ENCODE data around the gene VIPAS39. TPM values are rescaled to one million over a fixed set of nuclear protein-coding genes. Genes with fewer than 3 reads are reported as not detected.
"Not testable (repeated sequence)": the region's sequence is repeated elsewhere in the genome, so short reads cannot be mapped to it uniquely, and the experiment has no call there.

VIPAS39 gene
- total and polyA plus RNA-seq, 5 donors, result 8.5 to 14.7 (median 11.6) TPM

GRCh38 chr14:77426396-77426795 is 31.0 kb downstream of the VIPAS39 start:
- DNase-seq (no peak), ATAC-seq (no peak)
- no peak overlapping the region for H3K27ac ChIP-seq (ENCODE audit: low read length)
- no peaks in the 10 kb centered on the region for H3K4me1 ChIP-seq (ENCODE audit: control insufficient read depth, insufficient read depth, low read length)
- no peaks in the 10 kb centered on the region for H3K27me3 ChIP-seq (ENCODE audit: control insufficient read depth, insufficient read depth)
- no peak overlapping the region for H3K4me3 ChIP-seq (ENCODE audit: low read length)
- 96% methylated on average over 3 of the region's 3 CpGs for WGBS
- H3K9me3 ChIP-seq (ENCODE audit: control insufficient read depth, low read length), result no peaks in the 10 kb centered on the region
- intact Hi-C loops (cut with DNase I), result no loop called here

DNA sequence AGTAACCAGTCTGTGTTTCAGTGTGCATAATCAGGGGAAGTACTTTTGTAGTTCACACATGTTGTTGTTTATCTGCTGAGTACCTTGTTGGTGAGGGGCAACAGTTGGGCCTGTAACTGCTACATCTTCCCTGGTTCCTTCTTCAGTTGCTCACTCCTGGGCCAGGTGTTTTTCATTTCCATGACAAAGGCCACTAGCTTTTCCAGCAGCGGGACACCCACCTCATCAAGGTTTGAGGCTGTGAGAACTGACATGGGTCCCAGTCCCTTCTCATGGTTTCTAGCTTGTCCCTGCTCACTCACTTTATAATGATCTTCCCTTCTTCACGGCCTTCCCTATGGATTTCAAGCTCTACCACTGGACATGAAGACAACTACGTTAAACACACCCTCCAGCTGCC is 32.5 kb downstream of the VIPAS39 start:
- no peaks in the 10 kb centered on the region for H3K9me3 ChIP-seq (ENCODE audit: control insufficient read depth, low read length)

DNA sequence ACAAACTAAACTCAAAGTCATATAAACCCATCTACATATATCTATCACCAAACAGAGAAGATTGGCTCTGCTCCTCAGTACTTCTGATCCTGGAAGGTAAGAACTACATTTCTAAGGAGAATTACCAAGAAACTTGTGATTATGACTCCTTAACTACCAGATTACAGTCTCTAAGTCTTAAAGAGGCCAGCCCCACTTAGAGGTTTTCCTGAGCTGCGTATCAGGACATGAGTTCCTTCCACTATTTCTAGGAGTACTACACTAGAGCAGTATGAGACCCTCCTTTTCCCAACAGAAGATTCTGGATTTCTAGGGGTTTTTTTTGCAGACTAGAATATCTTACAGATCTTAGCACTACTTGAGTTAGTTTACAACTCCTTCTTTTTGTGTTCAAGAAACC is 34.0 kb downstream of the VIPAS39 start, which contains the start of gene NOXRED1:
Gene NOXRED1, minus strand, starts transcription at position 101 of the 400 bp plus-strand sequence. CDS start 634 bp downstream, outside the sequence.
- ATAC-seq, result no peak
- H3K4me1 ChIP-seq (ENCODE audit: control insufficient read depth, insufficient read depth, low read length), result no peaks in the 10 kb centered on the region
- H3K27ac ChIP-seq (ENCODE audit: low read length), result no peak within 1 kb of the TSS
- H3K27me3 ChIP-seq (ENCODE audit: control insufficient read depth, insufficient read depth), result no peaks in the 10 kb centered on the region
- 97% methylated on average over 1 of the region's 1 CpG for WGBS
- H3K4me3 ChIP-seq (ENCODE audit: low read length), result no peak within 1 kb of the TSS
- no peak for DNase-seq
- no peaks in the 10 kb centered on the region for H3K9me3 ChIP-seq (ENCODE audit: control insufficient read depth, low read length)
- intact Hi-C loops (cut with DNase I), result no loop called here

More for the DNA sequence above, 32.5 kb downstream of the VIPAS39 start:
- Histone ChIP-seq H3K4me1 (ENCODE audit: control insufficient read depth, insufficient read depth, low read length) (no peaks in the 10 kb centered on the region), H3K4me3 (ENCODE audit: low read length) (no peak overlapping the region), H3K27ac (ENCODE audit: low read length) (no peak overlapping the region), H3K27me3 (ENCODE audit: control insufficient read depth, insufficient read depth) (no peaks in the 10 kb centered on the region)
- DNase-seq (no peak), ATAC-seq (no peak)
- intact Hi-C loops (cut with DNase I), result no loop called here
- 90% methylated on average over 3 of the region's 3 CpGs for WGBS

GRCh38 chr14:77421201-77421600 is 36.2 kb downstream of the VIPAS39 start:
- Histone ChIP-seq H3K9me3 (ENCODE audit: control insufficient read depth, low read length) (no peaks in the 10 kb centered on the region), H3K27me3 (ENCODE audit: control insufficient read depth, insufficient read depth) (no peaks in the 10 kb centered on the region), H3K27ac (ENCODE audit: low read length) (no peak overlapping the region), H3K4me1 (ENCODE audit: control insufficient read depth, insufficient read depth, low read length) (no peaks in the 10 kb centered on the region), H3K4me3 (ENCODE audit: low read length) (no peak overlapping the region)
- DNase-seq (no peak), ATAC-seq (no peak)
- 92% methylated on average over 2 of the region's 2 CpGs for WGBS
- intact Hi-C loops (cut with DNase I), result no loop called here

GRCh38 chr14:77416836-77417235 is 40.6 kb downstream of the VIPAS39 start:
- intact Hi-C loops (cut with DNase I), result no loop called here
- Histone ChIP-seq H3K9me3 (ENCODE audit: control insufficient read depth, low read length) (no peaks in the 10 kb centered on the region), H3K4me1 (ENCODE audit: control insufficient read depth, insufficient read depth, low read length) (no peaks in the 10 kb centered on the region), H3K4me3 (ENCODE audit: low read length) (no peak overlapping the region), H3K27ac (ENCODE audit: low read length) (no peak overlapping the region), H3K27me3 (ENCODE audit: control insufficient read depth, insufficient read depth) (no peaks in the 10 kb centered on the region)
- WGBS, result 94% methylated on average over 8 of the region's 8 CpGs
- no peak for ATAC-seq
- no peak for DNase-seq

DNA sequence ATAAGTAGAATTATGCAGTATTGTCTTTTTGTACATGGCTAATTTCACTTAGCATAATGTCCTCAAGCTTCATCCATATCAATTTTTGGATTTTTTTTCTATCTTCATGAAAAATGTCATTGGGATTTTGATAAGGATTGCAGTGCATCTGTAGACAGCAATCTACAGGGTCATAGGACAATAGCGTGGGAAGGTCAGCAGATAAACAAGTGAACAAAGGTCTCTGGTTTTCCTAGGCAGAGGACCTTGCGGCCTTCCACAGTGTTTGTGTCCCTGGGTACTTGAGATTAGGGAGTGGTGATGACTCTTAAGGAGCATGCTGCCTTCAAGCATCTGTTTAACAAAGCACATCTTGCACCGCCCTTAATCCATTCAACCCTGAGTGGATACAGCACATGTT is 41.3 kb downstream of the VIPAS39 start:
- ATAC-seq; H3K9me3 ChIP-seq (ENCODE audit: control insufficient read depth, low read length); intact Hi-C loops (cut with DNase I); H3K27ac ChIP-seq (ENCODE audit: low read length); H3K4me1 ChIP-seq (ENCODE audit: control insufficient read depth, insufficient read depth, low read length); H3K27me3 ChIP-seq (ENCODE audit: control insufficient read depth, insufficient read depth); H3K4me3 ChIP-seq (ENCODE audit: low read length); DNase-seq: not testable (repeated sequence)
- 85% methylated on average over 2 of the region's 3 CpGs for whole genome bisulfite sequencing

- intact Hi-C loops (cut with DNase I), result not testable (repeated sequence)
These were observed 41.9 kb downstream of the VIPAS39 start for GRCh38 chr14:77415403-77416030.

GRCh38 chr14:77409131-77409533 is 48.3 kb downstream of the VIPAS39 start:
- H3K4me1 ChIP-seq (ENCODE audit: control insufficient read depth, insufficient read depth, low read length), result no peaks in the 10 kb centered on the region
- DNase-seq, result no peak
- no peaks in the 10 kb centered on the region for H3K27me3 ChIP-seq (ENCODE audit: control insufficient read depth, insufficient read depth)
- intact Hi-C loops (cut with DNase I), result no loop called here
- H3K4me3 ChIP-seq (ENCODE audit: low read length), result no peak overlapping the region
- no peaks in the 10 kb centered on the region for H3K9me3 ChIP-seq (ENCODE audit: control insufficient read depth, low read length)
- ATAC-seq, result no peak
- no peak overlapping the region for H3K27ac ChIP-seq (ENCODE audit: low read length)
- 30% methylated on average over 3 of the region's 3 CpGs for WGBS

More at GRCh38 chr14:77415403-77416030, 41.9 kb downstream of the VIPAS39 start:
- H3K4me1 ChIP-seq (ENCODE audit: control insufficient read depth, insufficient read depth, low read length); DNase-seq; H3K9me3 ChIP-seq (ENCODE audit: control insufficient read depth, low read length); H3K27ac ChIP-seq (ENCODE audit: low read length); H3K27me3 ChIP-seq (ENCODE audit: control insufficient read depth, insufficient read depth); ATAC-seq; H3K4me3 ChIP-seq (ENCODE audit: low read length): not testable (repeated sequence)
- 95% methylated on average over 10 of the region's 10 CpGs for WGBS

DNA sequence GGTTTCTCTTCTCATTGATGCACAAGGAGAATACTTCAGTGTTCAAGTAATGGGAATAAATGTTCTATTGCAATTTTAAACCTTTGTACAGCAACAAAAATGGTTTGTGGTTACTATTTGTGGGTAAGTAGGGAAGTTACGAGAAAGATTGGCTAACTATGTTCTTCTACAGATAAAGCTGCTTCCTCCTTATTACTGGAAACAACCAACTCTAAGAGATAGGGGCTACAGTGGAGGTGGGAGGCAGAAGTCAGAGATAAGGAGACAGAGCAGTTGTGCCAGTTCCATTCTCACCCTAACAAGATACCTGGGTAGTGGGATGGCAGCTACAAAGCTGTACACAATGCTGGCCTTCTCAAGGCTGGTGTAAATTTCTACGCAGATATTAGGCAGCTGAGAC is 50.2 kb downstream of the VIPAS39 start:
- no peaks in the 10 kb centered on the region for H3K4me1 ChIP-seq (ENCODE audit: control insufficient read depth, insufficient read depth, low read length)
- WGBS, result 61% methylated on average over 2 of the region's 2 CpGs
- DNase-seq, result no peak
- no peak overlapping the region for H3K4me3 ChIP-seq (ENCODE audit: low read length)
- no peaks in the 10 kb centered on the region for H3K9me3 ChIP-seq (ENCODE audit: control insufficient read depth, low read length)
- intact Hi-C loops (cut with DNase I), result no loop called here
- H3K27me3 ChIP-seq (ENCODE audit: control insufficient read depth, insufficient read depth), result no peaks in the 10 kb centered on the region
- peak; percentile 43 to 48 for ATAC-seq
- H3K27ac ChIP-seq (ENCODE audit: low read length), result no peak overlapping the region

GRCh38 chr14:77406718-77407117 is 50.7 kb downstream of the VIPAS39 start:
- intact Hi-C loops (cut with DNase I), result no loop called here
- H3K9me3 ChIP-seq (ENCODE audit: control insufficient read depth, low read length), result no peaks in the 10 kb centered on the region
- H3K27me3 ChIP-seq (ENCODE audit: control insufficient read depth, insufficient read depth), result no peaks in the 10 kb centered on the region
- WGBS, result 31% methylated on average over 6 of the region's 6 CpGs
- H3K4me3 ChIP-seq (ENCODE audit: low read length), result no peak overlapping the region
- H3K4me1 ChIP-seq (ENCODE audit: control insufficient read depth, insufficient read depth, low read length), result no peaks in the 10 kb centered on the region
- no peak for DNase-seq
- H3K27ac ChIP-seq (ENCODE audit: low read length), result no peak overlapping the region
- ATAC-seq, result peak; percentile 51 to 62

GRCh38 chr14:77406086-77406485 is 51.3 kb downstream of the VIPAS39 start:
- Histone ChIP-seq H3K27me3 (ENCODE audit: control insufficient read depth, insufficient read depth) (no peaks in the 10 kb centered on the region), H3K4me1 (ENCODE audit: control insufficient read depth, insufficient read depth, low read length) (no peaks in the 10 kb centered on the region), H3K27ac (ENCODE audit: low read length) (no peak overlapping the region), H3K9me3 (ENCODE audit: control insufficient read depth, low read length) (no peaks in the 10 kb centered on the region), H3K4me3 (ENCODE audit: low read length) (no peak overlapping the region)
- intact Hi-C loops (cut with DNase I), result no loop called here
- ATAC-seq (no peak), DNase-seq (no peak)
- WGBS, result 48% methylated on average over 3 of the region's 3 CpGs

GRCh38 chr14:77403768-77404167 is 53.6 kb downstream of the VIPAS39 start:
- intact Hi-C loops (cut with DNase I), result no loop called here
- ATAC-seq, result no peak

More at GRCh38 chr14:77403768-77404167, 53.6 kb downstream of the VIPAS39 start:
- H3K4me3 ChIP-seq (ENCODE audit: low read length), result no peak overlapping the region
- H3K4me1 ChIP-seq (ENCODE audit: control insufficient read depth, insufficient read depth, low read length), result no peaks in the 10 kb centered on the region
- H3K27me3 ChIP-seq (ENCODE audit: control insufficient read depth, insufficient read depth), result no peaks in the 10 kb centered on the region
- 89% methylated on average over 3 of the region's 3 CpGs for WGBS
- H3K27ac ChIP-seq (ENCODE audit: low read length), result no peak overlapping the region
- no peaks in the 10 kb centered on the region for H3K9me3 ChIP-seq (ENCODE audit: control insufficient read depth, low read length)
- no peak for DNase-seq
